ENCODE results near the gene CELF2.

Gene CELF2

GRCh38 chr10:11091517-11092102 lies 73.9 kb downstream of the CELF2 start:
- no peak for TF ChIP-seq CTCF (IDR thresholded peaks at IDR 0.05; ENCODE audit: low read depth, low read length, missing control alignments)
- in situ Hi-C loops (cut with HindIII; ENCODE audit: low sequenced_read_pairs): no loop called here

DNA sequence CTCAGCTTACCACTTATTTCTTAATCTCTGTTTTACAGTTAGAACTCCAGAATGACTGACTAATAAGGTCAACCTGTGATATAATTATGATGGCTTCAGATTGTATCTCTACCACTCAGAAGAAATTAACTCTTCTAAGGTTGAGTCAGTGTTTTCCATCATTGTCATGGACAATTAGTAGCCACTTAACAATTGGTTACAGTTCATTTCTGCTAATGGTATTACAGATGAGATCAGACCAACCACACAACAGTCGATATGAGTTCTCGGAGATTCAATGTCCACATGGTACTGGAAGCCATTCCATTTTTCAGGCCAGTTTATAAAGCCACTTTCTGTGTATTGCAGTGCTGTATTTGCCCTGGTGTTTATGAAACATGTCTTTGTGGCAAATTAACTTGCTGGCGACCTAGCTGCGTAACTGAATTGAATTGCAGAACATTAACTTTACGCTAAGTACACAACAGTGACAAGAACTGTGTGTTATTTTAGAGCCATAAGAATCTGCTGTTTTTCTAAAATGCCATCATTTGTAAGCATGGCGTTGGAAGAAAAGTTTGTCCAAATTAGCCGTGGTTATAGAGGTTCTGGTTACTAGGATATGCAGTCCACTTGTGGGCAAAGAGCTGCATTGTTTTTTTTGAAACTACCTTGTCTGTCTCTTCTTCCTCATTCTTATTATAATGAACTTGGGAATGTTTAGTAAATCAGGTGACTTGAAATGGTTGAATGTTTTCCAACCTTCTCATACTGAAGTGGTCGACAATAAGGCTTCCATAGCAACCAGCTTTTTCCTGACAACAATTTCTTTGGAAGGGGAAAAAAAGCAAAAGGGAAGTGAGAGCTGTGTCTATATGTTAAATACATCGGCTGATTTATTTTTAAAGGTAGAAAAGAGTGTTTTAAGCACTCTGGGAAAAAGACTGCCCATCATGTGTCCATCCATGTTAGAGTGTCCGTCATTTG lies 76.4 kb downstream of the CELF2 start:
- in situ Hi-C loops (cut with HindIII; ENCODE audit: low sequenced_read_pairs): no loop called here
- no peak overlapping the region for H3K4me3 ChIP-seq (ENCODE audit: low read depth, low read length)
- no peak for DNase-seq (ENCODE audit: low read depth)
- no peak for TF ChIP-seq CTCF (IDR thresholded peaks at IDR 0.05; ENCODE audit: low read depth, low read length, missing control alignments)

More at GRCh38 chr10:11091517-11092102, 73.9 kb downstream of the CELF2 start:
- no peak overlapping the region for H3K4me3 ChIP-seq (ENCODE audit: low read depth, low read length)
- no peak for DNase-seq (ENCODE audit: low read depth)

GRCh38 chr10:11095374-11095801 lies 77.7 kb downstream of the CELF2 start:
- TF ChIP-seq CTCF (IDR thresholded peaks at IDR 0.05; ENCODE audit: low read depth, low read length, missing control alignments): no peak
- in situ Hi-C loops (cut with HindIII; ENCODE audit: low sequenced_read_pairs): no loop called here
- no peak overlapping the region for H3K4me3 ChIP-seq (ENCODE audit: low read depth, low read length)
- no peak for DNase-seq (ENCODE audit: low read depth)

DNA sequence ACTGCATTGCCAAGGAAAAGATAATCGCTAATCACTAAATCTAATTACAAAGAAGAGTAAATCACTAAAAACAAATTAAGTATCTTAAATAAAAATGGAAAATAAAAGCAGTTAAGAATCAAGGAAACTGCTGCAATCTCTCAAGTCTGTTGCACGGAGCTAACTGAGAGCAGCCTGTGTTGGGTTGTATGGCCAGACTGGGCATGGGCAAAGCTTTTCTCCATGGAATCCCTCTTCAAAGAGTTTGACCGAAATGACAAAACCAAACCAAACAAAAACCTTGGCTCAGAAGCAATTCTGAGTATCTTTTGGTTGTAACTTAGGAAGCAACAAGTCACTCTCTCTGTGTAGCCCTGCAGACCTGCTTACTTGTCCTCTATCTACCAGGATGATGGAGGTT lies 78.8 kb downstream of the CELF2 start:
- in situ Hi-C loops (cut with HindIII; ENCODE audit: low sequenced_read_pairs): no loop called here
- DNase-seq (ENCODE audit: low read depth): no peak
- H3K4me3 ChIP-seq (ENCODE audit: low read depth, low read length): no peak overlapping the region
- TF ChIP-seq CTCF (IDR thresholded peaks at IDR 0.05; ENCODE audit: low read depth, low read length, missing control alignments): no peak

GRCh38 chr10:11097686-11098085 lies 80.0 kb downstream of the CELF2 start:
- DNase-seq (ENCODE audit: low read depth): no peak
- in situ Hi-C loops (cut with HindIII; ENCODE audit: low sequenced_read_pairs): no loop called here
- TF ChIP-seq CTCF (IDR thresholded peaks at IDR 0.05; ENCODE audit: low read depth, low read length, missing control alignments): no peak
- no peak overlapping the region for H3K4me3 ChIP-seq (ENCODE audit: low read depth, low read length)

- in situ Hi-C loops (cut with HindIII; ENCODE audit: low sequenced_read_pairs): no loop called here
- no peak for DNase-seq (ENCODE audit: low read depth)
- H3K4me3 ChIP-seq (ENCODE audit: low read depth, low read length): no peak overlapping the region
- no peak for TF ChIP-seq CTCF (IDR thresholded peaks at IDR 0.05; ENCODE audit: low read depth, low read length, missing control alignments)
These were observed 81.0 kb downstream of the CELF2 start for GRCh38 chr10:11098666-11099065.
